Prostate gland (tissue), 2 donors: ENCODE measurements around the gene COLQ.

Experiments
- POLR2AphosphoS5 ChIP-seq: sonication (generic); formaldehyde crosslinking; IDR thresholded peaks from one replicate; pipeline ENCODE4 v1.6.1; 2017; ENCODE audit warnings: antibody characterized with exemption
- TF ChIP-seq, protein P1 (sequence below), 4 experiments: fragments of 200-600 bp in 2 of 4; fragments of 450-650 bp in 2 of 4; sonication (generic) in 2 of 4; IDR thresholded peaks; 1 replicate in 3 of 4; 2 replicates in 1 of 4; pipeline ENCODE4 v1.5.1; 2016 to 2019; ENCODE audit warnings: antibody characterized with exemption in 4 of 4, mild to moderate bottlenecking in 2 of 4, moderate library complexity in 2 of 4

DNA sequence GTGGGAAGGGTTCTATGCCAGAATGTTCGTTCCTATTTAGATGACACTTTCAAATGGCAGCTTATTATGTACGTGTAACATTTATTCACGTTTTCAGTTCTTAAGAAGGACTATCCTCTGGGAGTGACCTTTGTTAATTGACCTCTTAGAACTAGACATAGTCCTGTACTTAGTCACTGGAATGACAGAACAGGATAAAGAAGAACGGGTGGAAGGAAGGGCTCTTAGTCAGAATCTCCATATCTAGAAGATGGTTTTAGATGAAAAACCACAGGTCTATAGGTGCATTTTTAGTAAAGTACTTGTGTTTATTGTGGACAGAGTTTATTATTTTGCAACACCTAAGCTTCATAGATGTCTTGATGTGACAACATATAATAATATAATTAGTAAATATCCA is 100.6 kb downstream of the COLQ start:
- no peak for TF ChIP-seq POLR2AphosphoS5
- TF ChIP-seq, protein P1, sequence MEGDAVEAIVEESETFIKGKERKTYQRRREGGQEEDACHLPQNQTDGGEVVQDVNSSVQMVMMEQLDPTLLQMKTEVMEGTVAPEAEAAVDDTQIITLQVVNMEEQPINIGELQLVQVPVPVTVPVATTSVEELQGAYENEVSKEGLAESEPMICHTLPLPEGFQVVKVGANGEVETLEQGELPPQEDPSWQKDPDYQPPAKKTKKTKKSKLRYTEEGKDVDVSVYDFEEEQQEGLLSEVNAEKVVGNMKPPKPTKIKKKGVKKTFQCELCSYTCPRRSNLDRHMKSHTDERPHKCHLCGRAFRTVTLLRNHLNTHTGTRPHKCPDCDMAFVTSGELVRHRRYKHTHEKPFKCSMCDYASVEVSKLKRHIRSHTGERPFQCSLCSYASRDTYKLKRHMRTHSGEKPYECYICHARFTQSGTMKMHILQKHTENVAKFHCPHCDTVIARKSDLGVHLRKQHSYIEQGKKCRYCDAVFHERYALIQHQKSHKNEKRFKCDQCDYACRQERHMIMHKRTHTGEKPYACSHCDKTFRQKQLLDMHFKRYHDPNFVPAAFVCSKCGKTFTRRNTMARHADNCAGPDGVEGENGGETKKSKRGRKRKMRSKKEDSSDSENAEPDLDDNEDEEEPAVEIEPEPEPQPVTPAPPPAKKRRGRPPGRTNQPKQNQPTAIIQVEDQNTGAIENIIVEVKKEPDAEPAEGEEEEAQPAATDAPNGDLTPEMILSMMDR (IDR thresholded peaks at IDR 0.05) = no peak
